Fibroblast of gingiva (primary cell): ENCODE data around the gene DNAH11.
A peak's percentile ranks its signal among the peaks of the same experiment; 100 is the strongest.
"Not testable (repeated sequence)": the region's sequence is repeated elsewhere in the genome, so short reads cannot be mapped to it uniquely, and the experiment has no call there.

Experiments used
- DNase-seq: peaks from one replicate; pipeline ENCODE4 v3.0.0-alpha.2; 2011; ENCODE audit warnings: low read depth

Gene DNAH11

GRCh38 chr7:21617513-21617912, 74.7 kb downstream of the DNAH11 start:
- no peak for DNase-seq

- DNase-seq: peak; percentile 28
Measured at GRCh38 chr7:21617916-21618390, 75.1 kb downstream of the DNAH11 start.

DNA sequence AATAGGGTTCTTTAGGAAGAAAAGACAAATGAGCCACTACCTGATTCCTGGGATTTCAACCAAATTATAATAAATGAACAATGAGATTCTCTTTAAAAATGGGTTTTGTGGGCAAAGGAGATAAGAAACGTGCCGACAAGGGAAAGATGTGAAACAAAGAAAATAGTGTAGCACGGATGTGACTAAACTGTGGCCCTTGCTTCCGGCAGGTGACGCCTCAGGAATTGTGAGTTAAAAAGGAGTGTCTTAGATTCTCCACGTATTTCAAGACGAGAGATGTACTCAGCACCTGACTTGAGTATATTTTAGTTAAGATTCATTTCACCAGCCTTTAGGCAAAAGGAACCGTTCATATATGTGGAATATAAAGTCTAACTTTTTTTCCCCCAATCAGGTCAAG, 75.9 kb downstream of the DNAH11 start:
- DNase-seq: no peak

GRCh38 chr7:21620054-21620453, 77.2 kb downstream of the DNAH11 start:
- no peak for DNase-seq

- no peak for DNase-seq
Measured at GRCh38 chr7:21624320-21624719, 81.5 kb downstream of the DNAH11 start.

DNA sequence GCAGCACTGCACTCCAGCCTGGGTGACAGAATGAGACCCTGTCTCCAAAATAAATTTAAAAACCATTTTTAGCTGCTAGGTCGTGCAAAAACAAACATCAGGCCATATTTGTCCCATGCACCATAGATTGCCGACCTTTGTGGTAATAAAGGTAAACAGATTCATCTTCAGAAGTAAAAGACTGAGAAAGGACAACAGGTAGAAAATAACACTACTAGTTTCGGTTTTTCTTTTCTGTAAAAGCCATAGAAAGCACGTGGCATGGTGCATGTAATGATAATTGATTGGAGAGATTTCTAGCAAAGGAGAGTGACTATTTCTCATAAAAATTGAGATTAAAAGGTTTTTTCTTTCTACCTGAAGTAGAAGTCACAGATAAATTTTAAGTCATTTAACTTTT, 93.9 kb downstream of the DNAH11 start:
- DNase-seq: no peak

GRCh38 chr7:21639206-21639868, 96.5 kb downstream of the DNAH11 start:
- DNase-seq: no peak

DNA sequence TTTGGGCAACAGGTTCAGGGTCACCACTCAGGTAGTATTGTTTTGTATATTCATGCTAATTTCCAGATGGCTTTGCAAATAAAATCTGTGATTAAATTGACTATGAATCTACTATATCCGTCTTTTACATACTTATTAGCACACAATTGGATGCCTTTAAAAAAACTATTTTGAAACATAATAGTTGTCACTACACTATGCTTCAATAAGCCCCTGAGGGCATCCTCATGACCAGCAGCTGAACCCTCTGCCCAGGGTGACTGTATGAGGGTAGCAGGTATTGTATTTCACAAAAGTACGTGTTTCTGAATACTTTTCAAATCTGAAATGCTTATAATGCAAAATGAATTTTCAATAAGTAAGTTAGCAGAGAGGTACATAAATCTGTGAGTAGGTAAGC, 97.3 kb downstream of the DNAH11 start:
- DNase-seq: no peak

DNA sequence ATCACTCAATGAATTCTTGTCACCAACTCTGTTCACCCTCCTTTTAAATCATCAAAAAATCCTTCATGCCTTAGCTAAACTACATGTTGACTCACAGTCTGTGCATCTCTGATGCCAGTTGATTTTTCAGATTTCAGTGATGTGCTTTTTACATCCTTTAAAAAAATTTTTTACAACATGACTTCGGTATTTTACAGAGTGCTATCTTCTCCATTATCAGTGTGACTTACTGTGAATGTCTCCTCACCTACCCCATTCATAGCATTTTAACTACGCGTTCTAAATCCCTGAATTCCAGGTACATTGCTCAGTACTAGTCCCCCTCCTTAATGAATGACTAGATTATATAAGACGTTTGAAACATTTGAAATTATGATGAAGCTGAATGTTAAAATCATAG, 98.7 kb downstream of the DNAH11 start:
- no peak for DNase-seq

GRCh38 chr7:21642422-21642821, 99.6 kb downstream of the DNAH11 start:
- no peak for DNase-seq

DNA sequence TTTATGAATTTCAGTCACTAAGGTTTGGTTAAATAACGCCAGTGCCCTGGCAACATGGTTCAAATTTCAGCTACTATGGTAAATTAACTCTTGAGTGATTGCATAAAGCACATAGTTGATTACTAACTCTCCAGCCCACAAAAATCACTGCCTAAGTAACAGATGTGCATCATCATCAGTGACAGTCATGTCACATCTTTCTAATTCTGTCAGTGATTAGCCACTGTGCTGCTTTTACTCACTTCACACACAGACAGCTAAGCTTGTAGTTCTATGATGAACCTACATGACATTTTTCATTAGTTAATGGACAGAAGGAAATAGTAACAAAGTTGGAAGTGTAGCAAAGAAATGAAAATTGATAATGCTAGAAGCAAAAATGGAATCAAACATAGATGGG, 108.9 kb downstream of the DNAH11 start:
- no peak for DNase-seq

DNA sequence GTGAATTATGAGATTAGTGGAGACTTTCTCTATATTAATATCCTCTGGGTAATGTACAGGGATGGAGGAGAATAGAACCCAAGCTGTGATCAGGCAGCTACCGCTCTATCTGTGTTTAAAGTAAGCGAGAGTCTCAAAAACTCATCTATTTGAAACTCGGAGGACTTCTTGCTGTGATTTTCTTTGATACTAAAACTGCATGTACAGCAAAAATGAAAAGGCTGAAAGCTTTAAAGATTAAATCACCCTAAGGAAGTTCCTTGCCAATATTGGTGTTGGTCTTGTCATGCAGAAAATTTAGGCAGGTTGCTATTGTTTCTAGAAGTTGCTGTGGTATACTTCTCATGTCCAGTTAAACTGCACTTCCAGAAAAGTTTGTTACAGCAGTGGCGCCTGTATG, 110.8 kb downstream of the DNAH11 start:
- no peak for DNase-seq

- DNase-seq: no peak
Measured at GRCh38 chr7:21656081-21656480, 113.2 kb downstream of the DNAH11 start.

DNA sequence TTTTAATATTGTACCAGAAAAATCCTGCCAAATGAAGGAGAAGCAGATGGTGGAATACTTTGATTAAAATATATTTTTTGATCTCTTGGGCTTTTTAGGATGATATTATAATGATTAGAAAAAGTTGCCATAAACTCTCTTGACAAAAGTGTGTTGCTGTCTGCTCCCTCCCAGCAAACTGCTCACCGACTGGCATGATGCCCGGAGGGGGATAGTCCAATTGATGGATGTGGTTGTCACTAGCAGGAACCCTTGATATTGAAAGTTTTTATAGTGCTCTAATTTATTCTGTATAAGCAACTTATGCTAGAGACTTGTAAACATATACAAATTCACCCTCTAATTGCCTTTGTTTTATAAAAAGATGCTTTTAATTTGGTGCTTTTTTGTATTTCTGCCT, 114.0 kb downstream of the DNAH11 start:
- DNase-seq: no peak

DNA sequence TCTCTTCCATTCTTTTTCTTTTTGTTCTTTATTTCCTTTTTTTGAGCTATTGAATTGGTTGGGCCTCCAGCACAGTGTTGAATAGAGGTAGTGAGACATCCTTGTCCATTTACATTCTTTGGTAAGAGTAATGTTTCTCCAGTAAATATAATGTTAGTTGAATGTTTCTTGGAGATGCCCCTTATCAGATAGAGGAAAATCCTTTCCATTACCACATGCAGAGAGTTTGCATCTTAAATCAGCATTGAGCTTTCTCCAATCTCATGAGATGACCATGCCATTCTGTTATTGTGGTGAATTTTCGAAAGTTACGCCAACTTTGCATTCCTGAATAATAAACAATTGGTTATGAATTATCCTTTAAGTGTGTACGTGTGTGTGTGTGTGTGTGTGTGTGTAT, 127.7 kb downstream of the DNAH11 start:
- no peak for DNase-seq

GRCh38 chr7:21671859-21672258, 129.0 kb downstream of the DNAH11 start:
- no peak for DNase-seq

DNA sequence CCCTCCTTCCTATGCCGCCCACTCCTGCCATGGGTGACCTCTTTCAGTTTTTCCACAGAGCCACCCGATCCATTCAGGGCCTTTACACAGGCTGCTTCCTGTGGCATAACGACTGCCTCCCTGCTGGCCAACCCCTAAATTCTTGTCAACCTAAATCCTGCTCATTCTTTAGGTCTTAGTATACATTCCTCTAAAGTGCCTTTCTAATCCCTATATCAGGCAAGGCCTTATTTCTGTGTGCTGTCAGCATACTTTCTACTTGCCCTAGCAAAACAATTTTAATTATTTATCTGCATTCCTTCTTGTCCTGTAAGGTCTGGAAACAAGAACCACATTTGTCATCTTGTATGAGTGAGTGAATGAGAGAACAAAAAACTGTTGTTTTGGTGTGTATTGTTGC, 132.4 kb downstream of the DNAH11 start:
- no peak for DNase-seq

DNA sequence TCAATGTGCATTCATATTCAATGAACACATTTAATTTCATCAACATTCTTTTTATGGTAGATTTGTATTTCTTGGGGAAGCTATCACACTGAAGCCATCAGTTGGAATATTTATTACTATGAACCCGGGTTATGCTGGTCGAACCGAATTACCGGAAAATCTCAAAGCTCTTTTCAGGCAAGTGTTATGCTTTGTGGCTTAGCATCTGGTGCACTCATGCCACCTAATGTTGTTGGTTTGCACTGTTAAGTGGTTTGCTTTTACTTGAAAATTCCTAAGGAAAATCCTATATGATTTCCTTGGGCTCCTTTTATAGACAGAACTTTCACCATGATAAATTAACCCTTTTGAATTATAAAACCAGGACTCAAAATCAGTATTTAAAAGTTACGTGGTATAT, 147.9 kb downstream of the DNAH11 start:
- no peak for DNase-seq

DNA sequence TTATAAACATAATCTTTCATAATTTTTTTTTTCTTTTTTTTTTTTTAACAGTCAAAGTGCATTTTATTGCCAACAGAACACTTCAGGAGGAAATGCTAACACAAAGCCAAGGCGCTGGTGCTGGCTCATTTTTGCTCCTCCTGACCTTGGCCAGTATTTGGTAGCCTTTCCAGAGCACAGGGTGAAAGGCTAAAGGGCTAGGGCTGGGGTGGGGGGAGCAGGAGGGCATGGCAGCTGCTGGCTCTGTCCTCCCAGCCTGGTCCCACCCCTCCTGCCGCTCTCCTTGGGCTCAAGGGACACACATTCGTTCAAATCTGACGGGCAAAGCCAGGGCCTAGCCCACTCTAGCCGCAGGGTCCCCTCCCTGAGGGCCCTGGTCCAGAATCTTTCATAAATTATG, 148.3 kb downstream of the DNAH11 start:
- not testable (repeated sequence) for DNase-seq

GRCh38 chr7:21700587-21700986, 157.7 kb downstream of the DNAH11 start:
- DNase-seq: not testable (repeated sequence)

DNA sequence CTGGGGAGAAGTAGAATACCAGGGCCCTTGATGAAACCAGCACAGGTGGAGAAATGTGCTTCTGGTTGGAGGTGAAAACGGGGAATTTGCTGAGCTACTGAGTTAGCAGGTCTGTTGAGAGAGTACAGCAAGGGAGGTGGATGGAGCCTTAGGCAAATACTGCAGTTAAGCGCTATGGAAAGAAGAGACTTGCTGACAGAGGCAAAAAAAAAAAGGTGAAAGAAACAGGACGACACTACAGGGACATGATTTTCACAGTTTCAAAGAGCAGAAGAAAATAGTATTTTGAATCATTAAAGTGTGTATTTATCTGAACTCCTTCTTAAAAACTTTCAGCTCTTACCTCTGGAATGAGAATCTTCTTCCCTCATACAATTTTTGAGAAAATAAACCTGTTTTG, 159.5 kb downstream of the DNAH11 start:
- DNase-seq: no peak

DNA sequence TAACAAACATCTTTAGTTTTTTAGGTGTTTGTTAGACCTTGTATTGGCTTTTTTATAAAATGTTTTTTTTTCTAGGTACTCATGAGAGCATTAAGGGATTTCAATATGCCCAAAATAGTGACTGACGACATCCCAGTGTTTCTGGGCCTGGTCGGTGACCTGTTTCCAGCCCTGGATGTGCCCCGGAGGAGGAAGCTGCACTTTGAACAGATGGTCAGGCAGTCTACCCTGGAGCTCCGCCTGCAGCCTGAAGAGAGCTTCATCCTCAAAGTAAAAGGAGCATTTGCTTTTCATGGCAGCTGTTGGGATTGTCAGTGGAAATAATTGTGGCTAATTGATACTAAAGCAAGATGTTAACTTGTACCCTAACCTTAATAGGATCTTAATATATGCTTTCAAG, 161.5 kb downstream of the DNAH11 start:
- no peak for DNase-seq

GRCh38 chr7:21706131-21706530, 163.3 kb downstream of the DNAH11 start:
- no peak for DNase-seq

DNA sequence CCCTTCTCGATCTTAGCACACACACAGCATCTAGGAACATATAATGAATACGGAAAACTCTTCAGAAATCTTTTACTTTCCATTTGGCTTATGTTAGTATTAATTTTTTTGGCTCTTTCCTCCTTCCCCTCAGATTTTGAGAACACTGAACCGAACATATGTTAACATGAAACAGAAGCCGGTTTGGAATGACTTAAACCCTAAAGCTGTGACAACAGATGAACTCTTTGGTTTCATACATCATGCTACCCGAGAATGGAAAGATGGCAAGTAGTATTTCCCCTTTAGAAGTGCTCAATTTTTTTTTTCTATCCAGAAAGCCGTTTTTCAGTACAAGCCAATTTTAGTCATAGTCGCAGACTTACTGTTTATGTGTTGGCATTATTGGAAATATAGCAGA, 164.7 kb downstream of the DNAH11 start:
- no peak for DNase-seq

- no peak for DNase-seq
Measured at GRCh38 chr7:21708096-21708495, 165.3 kb downstream of the DNAH11 start.
